Activated B cell treated with CpG ODN at 0.5 μM for 24 hours (primary cell): Measurements from ENCODE around the gene TRIOBP. TPM values are rescaled to one million over a fixed set of nuclear protein-coding genes. Genes with fewer than 3 reads are reported as not detected.

Experiments
- ATAC-seq: fragments of 200-7000 bp; cut with Tn5 transposase; one replicate; pipeline ENCODE4 v1.10.0; 2021; ENCODE audit warnings: low read depth, mild to moderate bottlenecking, moderate library complexity
- CTCF ChIA-PET: fragments of 350-600 bp; sonication (Branson Sonifier 250); formaldehyde crosslinking; loops from one replicate; lab custom pipeline; 2021; ENCODE audit warnings: antibody characterized with exemption; lab: Charles Lee
- POLR2A ChIA-PET: fragments of 350-600 bp; sonication (Branson Sonifier 250); formaldehyde crosslinking; loops from one replicate; lab custom pipeline; 2021; ENCODE audit warnings: antibody characterized with exemption; lab: Charles Lee
- DNase-seq: peaks from one replicate; pipeline ENCODE4 v3.0.0; 2022
- H3K27ac Mint-ChIP-seq: one replicate; pipeline ENCODE4 v1.8.0; 2020; ENCODE audit warnings: mixed read lengths
- H3K27me3 Mint-ChIP-seq: one replicate; pipeline ENCODE4 v1.8.0; 2021; ENCODE audit warnings: mixed read lengths
- H3K36me3 Mint-ChIP-seq: one replicate; pipeline ENCODE4 v1.8.0; 2021; ENCODE audit warnings: low read depth, mixed read lengths
- H3K4me1 Mint-ChIP-seq: one replicate; pipeline ENCODE4 v1.8.0; 2021; ENCODE audit warnings: mixed read lengths
- H3K4me3 Mint-ChIP-seq: one replicate; pipeline ENCODE4 v1.8.0; 2020; ENCODE audit warnings: mild to moderate bottlenecking, mixed read lengths
- H3K9me3 Mint-ChIP-seq: one replicate; pipeline ENCODE4 v1.8.0; 2020; ENCODE audit warnings: mixed read lengths
- CTCF ChIP-seq: fragments of 200-600 bp; IDR thresholded peaks from one replicate; pipeline ENCODE4 v1.8.0; 2022; ENCODE audit warnings: antibody characterized with exemption, mild to moderate bottlenecking
- intact Hi-C: fragments of 100-400 bp; cut with micrococcal nuclease; formaldehyde crosslinking; loops from one replicate; pipeline ENCODE4 v1.15.1; 2024
- total RNA-seq: library from RNA; stranded (reverse); gene quantifications from 2 replicates; pipeline ENCODE4 v1.2.3, GENCODE V29; 2022

Gene TRIOBP
- 25.5 and 27.4 TPM in 2 replicates for total RNA-seq

GRCh38 chr22:37696657-37697537 lies at the start of gene TRIOBP:
TSS of gene TRIOBP (plus strand) at chr22:37697048. CDS start at chr22:37701366, 4,318 bp downstream.
- Mint-ChIP-seq H3K36me3 (peaks cover 25% of the 10 kb centered on the region), H3K27ac (no peak within 1 kb of the TSS), H3K4me1 (peaks cover 15% of the 10 kb centered on the region), H3K9me3 (no peaks in the 10 kb centered on the region), H3K27me3 (no peaks in the 10 kb centered on the region), H3K4me3 (peak within 1 kb of the TSS; percentile 60)
- peak; percentile 99 for ATAC-seq
- ChIA-PET POLR2A (no interaction called here), CTCF (interaction anchor here (0.7 to 1.8 kb wide), 2 partner anchors 15 to 54 kb away, joined by 3 to 7 read pairs; no protein-coding TSS in a partner anchor)
- intact Hi-C loops, result loop anchor here (1.0 kb wide), 1 partner anchor 11 kb away; the partner anchor contains the start of gene NOL12
- DNase-seq, result peak; percentile 76
- no peak for TF ChIP-seq CTCF

- no peak for TF ChIP-seq CTCF
- DNase-seq, result no peak
- Mint-ChIP-seq H3K4me3 (no peak overlapping the region), H3K27ac (no peak overlapping the region), H3K27me3 (no peaks in the 10 kb centered on the region), H3K9me3 (no peaks in the 10 kb centered on the region), H3K36me3 (peaks cover 78% of the 10 kb centered on the region), H3K4me1 (peaks cover 15% of the 10 kb centered on the region)
- ChIA-PET CTCF (no interaction called here), POLR2A (no interaction called here)
- intact Hi-C loops, result no loop called here
- no peak for ATAC-seq
Measured at GRCh38 chr22:37647317-37647716, 49.5 kb upstream of the TRIOBP start.

- CTCF ChIA-PET, result no interaction called here
- peaks cover 9% of the 10 kb centered on the region for H3K4me1 Mint-ChIP-seq
- no peak for TF ChIP-seq CTCF
Measured at GRCh38 chr22:37647928-37648327, 48.9 kb upstream of the TRIOBP start.

GRCh38 chr22:37650463-37651136 lies 46.2 kb upstream of the TRIOBP start:
- Mint-ChIP-seq H3K27me3 (no peaks in the 10 kb centered on the region), H3K9me3 (no peaks in the 10 kb centered on the region), H3K27ac (no peak overlapping the region), H3K36me3 (peaks cover 67% of the 10 kb centered on the region), H3K4me1 (no peaks in the 10 kb centered on the region), H3K4me3 (no peak overlapping the region)
- ChIA-PET CTCF (no interaction called here), POLR2A (no interaction called here)
- intact Hi-C loops, result no loop called here
- no peak for TF ChIP-seq CTCF
- no peak for ATAC-seq
- DNase-seq, result no peak

More at GRCh38 chr22:37647928-37648327, 48.9 kb upstream of the TRIOBP start:
- Mint-ChIP-seq H3K9me3 (no peaks in the 10 kb centered on the region), H3K27me3 (no peaks in the 10 kb centered on the region), H3K4me3 (no peak overlapping the region), H3K36me3 (peaks cover 77% of the 10 kb centered on the region), H3K27ac (no peak overlapping the region)
- intact Hi-C loops, result no loop called here
- no peak for DNase-seq
- POLR2A ChIA-PET, result interaction anchor here (1.8 kb wide), 1 partner anchor 10 kb away, joined by 7 read pairs; the partner anchor contains the start of gene PDXP
- no peak for ATAC-seq
